Fibroblast of peridontal ligament (primary cell): ENCODE results near the gene ZNF292.
A peak's percentile ranks its signal among the peaks of the same experiment; 100 is the strongest.

Source experiments
- DNase-seq: peaks from one replicate; pipeline ENCODE4 v3.0.0-alpha.2; 2010; ENCODE audit errors: extremely low read depth

The ZNF292 gene

GRCh38 chr6:87164004-87164403 lies 8.6 kb downstream of the ZNF292 start:
- DNase-seq: peak; percentile 26

- DNase-seq: no peak
Observed at GRCh38 chr6:87164506-87164905, 9.1 kb downstream of the ZNF292 start.

- no peak for DNase-seq
Observed at GRCh38 chr6:87165185-87165584, 9.8 kb downstream of the ZNF292 start.

GRCh38 chr6:87171938-87172633 lies 16.7 kb downstream of the ZNF292 start:
- DNase-seq: no peak

- no peak for DNase-seq
Observed at GRCh38 chr6:87174078-87174579, 18.8 kb downstream of the ZNF292 start.

- DNase-seq: no peak
Observed at GRCh38 chr6:87176493-87176892, 21.1 kb downstream of the ZNF292 start.

DNA sequence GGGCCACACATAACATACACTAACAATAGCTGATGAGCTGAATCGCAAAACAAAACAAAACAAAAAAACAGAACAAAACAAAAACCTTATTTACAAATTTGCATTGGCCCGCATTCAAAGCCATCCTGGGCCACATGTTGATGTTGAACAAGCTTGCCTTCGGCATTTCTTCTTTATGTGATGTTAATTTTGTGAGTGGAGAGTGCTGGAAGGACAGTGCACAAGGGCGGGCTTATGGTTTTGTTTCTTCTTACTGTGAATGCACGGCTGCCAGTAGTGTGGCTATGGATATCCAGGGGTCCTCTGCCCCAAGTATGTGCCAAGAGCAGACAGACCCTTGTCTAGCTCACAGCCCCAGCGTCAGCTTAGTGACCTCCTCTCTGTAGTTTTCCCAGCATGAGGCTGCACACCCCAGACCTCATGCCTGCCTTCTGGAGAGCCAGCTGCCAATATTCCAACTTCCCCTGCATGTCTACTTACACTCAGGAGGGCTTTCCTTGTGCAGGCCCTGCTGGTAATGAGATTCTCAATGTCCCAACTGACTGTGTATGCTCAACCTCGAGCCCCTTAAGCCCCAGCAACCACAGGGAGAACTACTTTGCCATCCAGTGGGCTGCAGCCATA lies 24.9 kb downstream of the ZNF292 start:
- no peak for DNase-seq

GRCh38 chr6:87181903-87182302 lies 26.5 kb downstream of the ZNF292 start:
- no peak for DNase-seq

DNA sequence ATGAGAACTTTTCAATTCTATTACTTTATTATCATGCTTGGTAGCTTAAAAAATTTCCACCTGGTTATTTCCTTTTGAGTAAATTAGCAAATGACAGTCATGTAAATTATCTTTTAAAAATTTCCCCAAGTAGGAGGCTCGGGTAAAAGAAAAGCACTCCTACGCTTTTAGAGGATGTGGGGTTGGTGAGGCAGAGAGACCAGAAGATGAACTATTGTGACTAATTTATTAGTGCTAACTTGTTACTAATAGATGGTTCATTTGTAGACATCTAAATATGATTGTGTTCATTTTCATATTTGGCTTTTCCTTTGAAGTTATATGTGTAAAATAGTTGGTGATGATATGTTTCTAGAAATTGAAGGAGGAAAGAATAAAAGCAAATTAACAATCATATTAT lies 27.0 kb downstream of the ZNF292 start:
- DNase-seq: no peak

GRCh38 chr6:87182940-87183339 lies 27.6 kb downstream of the ZNF292 start:
- DNase-seq: no peak

- DNase-seq: peak; percentile 87
Observed at GRCh38 chr6:87183687-87184086, 28.3 kb downstream of the ZNF292 start.

- DNase-seq: no peak
Observed at GRCh38 chr6:87184762-87185250, 29.4 kb downstream of the ZNF292 start.

DNA sequence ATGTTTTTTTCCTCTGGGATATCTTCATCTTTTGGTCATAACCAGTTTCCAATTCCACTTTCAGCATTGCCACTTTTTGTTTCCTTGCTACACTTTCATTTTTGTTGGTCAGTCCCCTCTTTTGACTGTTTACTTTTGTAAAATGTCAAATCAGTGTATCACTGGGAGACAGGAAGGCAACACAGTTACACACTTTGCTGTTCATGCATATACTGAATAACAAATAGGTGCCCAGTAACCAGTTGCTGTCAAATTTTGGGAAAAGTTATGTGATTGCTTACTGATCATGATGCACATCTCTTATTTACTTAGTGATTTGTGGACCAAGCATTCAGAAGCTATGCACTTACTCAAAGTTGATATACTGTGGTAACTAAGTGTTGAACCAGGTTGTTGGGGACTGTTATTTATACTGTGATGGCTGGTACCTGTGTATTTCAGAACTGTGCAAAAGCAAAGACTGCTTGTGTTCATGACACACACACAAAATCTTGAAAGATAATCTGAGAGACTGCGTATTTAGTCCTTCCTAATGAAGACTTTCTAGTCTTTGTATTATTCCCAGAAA lies 41.0 kb downstream of the ZNF292 start:
- peak; percentile 7 for DNase-seq

GRCh38 chr6:87197547-87197946 lies 42.2 kb downstream of the ZNF292 start:
- DNase-seq: no peak

- DNase-seq: peak; percentile 26
Observed at GRCh38 chr6:87198022-87198810, 42.9 kb downstream of the ZNF292 start.

- DNase-seq: no peak
Observed at GRCh38 chr6:87199787-87200186, 44.4 kb downstream of the ZNF292 start.

GRCh38 chr6:87200469-87201175 lies 45.3 kb downstream of the ZNF292 start:
- peak; percentile 36 for DNase-seq

GRCh38 chr6:87203448-87204023 lies 48.2 kb downstream of the ZNF292 start:
- DNase-seq: no peak

- DNase-seq: no peak
Observed at GRCh38 chr6:87209812-87210211, 54.4 kb downstream of the ZNF292 start.

GRCh38 chr6:87210979-87211378 lies 55.6 kb downstream of the ZNF292 start:
- DNase-seq: no peak

DNA sequence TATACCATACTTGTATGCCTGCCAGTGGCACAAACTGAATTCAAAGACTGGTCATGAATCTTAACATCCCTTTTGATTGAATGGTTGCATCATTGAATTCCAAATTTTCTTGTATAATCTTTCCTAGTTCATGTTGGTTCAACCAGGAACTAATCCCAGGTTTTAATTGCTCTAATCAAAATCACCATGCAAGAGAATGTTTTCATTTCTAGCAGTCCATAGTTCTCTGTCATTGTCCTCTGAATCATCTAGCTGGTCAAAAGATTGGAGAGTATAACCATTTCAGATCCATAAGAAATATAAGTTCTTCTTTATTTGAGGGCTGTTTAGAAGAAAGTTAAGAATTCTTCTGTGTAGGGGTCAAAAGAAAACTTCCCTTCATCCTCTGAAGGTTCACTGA lies 57.2 kb downstream of the ZNF292 start:
- DNase-seq: peak; percentile 12
